HAP-1 (cell line): ENCODE results near the gene OTOGL.
A peak's percentile ranks its signal among the peaks of the same experiment; 100 is the strongest.

ENCODE experiments used
- DNase-seq, 2 experiments: peaks; one replicate each; pipeline ENCODE4 v3.0.0-alpha.2; 2016 to 2020; ENCODE audit warnings: low spot score in 2 of 2
- H3K27me3 ChIP-seq: fragments of 250-450 bp; sonication (Bioruptor Pico); 2 replicates; pipeline ENCODE4 v1.5.1; 2020; ENCODE audit warnings: low read depth, mild to moderate bottlenecking, moderate library complexity
- H3K36me3 ChIP-seq: fragments of 250-450 bp; sonication (Bioruptor Pico); replicated peaks from 2 replicates; pipeline ENCODE4 v1.5.1; 2020; ENCODE audit warnings: mild to moderate bottlenecking
- H3K4me1 ChIP-seq: fragments of 250-450 bp; sonication (Bioruptor Pico); 2 replicates; pipeline ENCODE4 v1.5.1; 2020; ENCODE audit warnings: mild to moderate bottlenecking
- H3K4me3 ChIP-seq: fragments of 250-450 bp; sonication (Bioruptor Pico); 2 replicates; pipeline ENCODE4 v1.5.1; 2020; ENCODE audit warnings: mild to moderate bottlenecking, moderate library complexity
- H3K9me3 ChIP-seq: fragments of 250-450 bp; sonication (Bioruptor Pico); 2 replicates; pipeline ENCODE4 v1.5.1; 2020; ENCODE audit warnings: mild to moderate bottlenecking, moderate library complexity
- in situ Hi-C: fragments of 300-500 bp; cut with MboI; formaldehyde crosslinking; loops from 3 replicates; pipeline ENCODE4 v1.14.3; 2020; ENCODE audit warnings: low sequenced_read_pairs, inconsistent platforms, mixed read lengths

The OTOGL gene

GRCh38 chr12:80264386-80264785 is 165.0 kb downstream of the OTOGL start:
- Histone ChIP-seq H3K36me3 (no peaks in the 10 kb centered on the region), H3K27me3 (peaks cover 15% of the 10 kb centered on the region), H3K4me3 (no peak overlapping the region), H3K9me3 (no peaks in the 10 kb centered on the region), H3K4me1 (no peaks in the 10 kb centered on the region)
- in situ Hi-C loops: no loop called here
- DNase-seq: no peak

GRCh38 chr12:80264891-80265290 is 165.6 kb downstream of the OTOGL start:
- Histone ChIP-seq H3K4me1 (no peaks in the 10 kb centered on the region), H3K27me3 (peaks cover 15% of the 10 kb centered on the region), H3K36me3 (no peaks in the 10 kb centered on the region), H3K9me3 (no peaks in the 10 kb centered on the region), H3K4me3 (no peak overlapping the region)
- in situ Hi-C loops: no loop called here
- DNase-seq: no peak

DNA sequence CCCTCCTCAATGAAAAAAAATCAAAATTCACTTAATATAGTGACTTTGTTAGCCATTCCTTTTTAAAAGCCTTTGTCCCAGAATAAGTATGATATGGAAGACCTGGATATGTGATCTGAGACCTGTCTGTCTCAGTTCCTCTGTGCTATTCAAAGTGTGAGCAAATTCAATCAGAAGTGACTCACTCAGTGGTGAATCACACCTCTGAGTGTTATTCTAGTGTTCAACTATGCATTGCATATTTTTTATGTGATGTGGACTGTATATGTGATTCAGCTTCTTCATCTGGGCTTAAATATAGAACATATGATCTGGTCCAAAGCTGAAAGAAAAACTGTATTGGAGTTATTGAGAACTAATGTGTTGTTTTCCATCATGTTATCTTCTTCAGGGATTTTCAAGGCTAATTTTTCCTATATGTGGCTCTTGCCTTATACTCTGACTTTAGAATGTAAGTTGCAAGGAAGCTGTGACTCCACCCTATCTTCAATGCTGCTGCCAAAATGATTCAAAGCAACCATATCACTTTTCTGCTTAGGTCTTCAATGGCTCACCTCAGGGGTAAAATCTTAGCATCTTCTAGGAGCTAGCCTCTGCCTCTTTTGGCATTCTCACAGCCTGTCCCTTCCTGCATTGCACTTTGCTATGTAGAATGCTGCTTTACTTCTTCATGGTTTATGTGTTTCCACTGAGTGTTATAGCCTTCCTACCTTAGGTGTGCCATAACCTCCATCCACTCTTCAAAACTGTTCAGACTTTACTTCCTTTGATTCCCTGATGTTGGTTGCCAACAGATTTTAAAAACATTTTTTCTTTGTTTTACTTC is 169.8 kb downstream of the OTOGL start:
- no peaks in the 10 kb centered on the region for H3K36me3 ChIP-seq
- H3K27me3 ChIP-seq: peaks cover 3% of the 10 kb centered on the region
- in situ Hi-C loops: no loop called here
- no peaks in the 10 kb centered on the region for H3K4me1 ChIP-seq
- no peak for DNase-seq
- no peak overlapping the region for H3K4me3 ChIP-seq
- H3K9me3 ChIP-seq: no peaks in the 10 kb centered on the region

DNA sequence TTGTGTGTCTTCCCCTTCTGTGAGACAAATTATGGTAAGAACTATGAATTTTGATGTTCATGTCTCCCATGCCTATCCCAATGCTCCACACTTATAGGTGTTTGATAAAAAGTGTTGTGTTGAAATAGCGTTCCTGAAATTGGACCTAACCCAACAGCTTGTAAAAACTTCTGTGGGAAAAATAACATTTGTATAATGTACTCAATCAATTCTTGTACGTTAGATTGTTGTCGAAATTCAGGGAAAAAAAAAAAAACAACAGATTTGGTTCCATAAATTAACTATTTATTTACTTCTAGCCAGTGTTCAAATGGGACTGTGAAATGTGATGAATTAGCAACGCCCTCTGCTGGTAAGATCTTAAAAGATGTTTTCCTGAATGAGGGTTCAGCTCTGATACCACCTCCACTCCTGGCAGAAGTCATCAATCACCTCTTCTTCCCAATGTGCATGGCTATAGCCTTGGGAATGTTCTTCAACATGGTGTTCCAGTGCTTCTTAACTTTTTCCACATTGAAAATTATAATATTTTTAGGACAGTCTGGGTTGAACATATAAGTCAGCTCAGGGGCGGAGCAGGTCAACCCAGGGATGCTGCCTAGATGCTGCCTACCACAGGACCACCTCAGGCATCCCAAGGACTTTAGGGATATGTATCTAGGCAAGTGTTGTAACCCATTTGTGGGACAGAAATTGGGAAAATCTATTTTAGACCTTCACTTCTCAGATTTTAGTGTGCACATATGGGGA is 170.6 kb downstream of the OTOGL start:
- Histone ChIP-seq H3K4me3 (no peak overlapping the region), H3K4me1 (no peaks in the 10 kb centered on the region), H3K9me3 (no peaks in the 10 kb centered on the region), H3K27me3 (no peaks in the 10 kb centered on the region; the same call in 1 of the 2 replicates), H3K36me3 (no peaks in the 10 kb centered on the region)
- DNase-seq: peak; percentile 27 to 34
- in situ Hi-C loops: no loop called here

GRCh38 chr12:80271780-80272179 is 172.4 kb downstream of the OTOGL start:
- Histone ChIP-seq H3K36me3 (no peaks in the 10 kb centered on the region), H3K9me3 (no peaks in the 10 kb centered on the region), H3K4me3 (no peak overlapping the region), H3K27me3 (no peaks in the 10 kb centered on the region; the same call in 1 of the 2 replicates), H3K4me1 (no peaks in the 10 kb centered on the region)
- in situ Hi-C loops: no loop called here
- no peak for DNase-seq

- in situ Hi-C loops: no loop called here
- no peaks in the 10 kb centered on the region for H3K27me3 ChIP-seq
- no peaks in the 10 kb centered on the region for H3K36me3 ChIP-seq
- H3K9me3 ChIP-seq: no peaks in the 10 kb centered on the region
- DNase-seq: no peak
- H3K4me3 ChIP-seq: no peak overlapping the region
- H3K4me1 ChIP-seq: no peaks in the 10 kb centered on the region
Observed at GRCh38 chr12:80272387-80272915, 173.1 kb downstream of the OTOGL start.

- Histone ChIP-seq H3K4me1 (no peaks in the 10 kb centered on the region), H3K4me3 (no peak overlapping the region), H3K36me3 (no peaks in the 10 kb centered on the region), H3K27me3 (no peaks in the 10 kb centered on the region), H3K9me3 (no peaks in the 10 kb centered on the region)
- in situ Hi-C loops: no loop called here
- no peak for DNase-seq
Observed at GRCh38 chr12:80273144-80273543, 173.8 kb downstream of the OTOGL start.

DNA sequence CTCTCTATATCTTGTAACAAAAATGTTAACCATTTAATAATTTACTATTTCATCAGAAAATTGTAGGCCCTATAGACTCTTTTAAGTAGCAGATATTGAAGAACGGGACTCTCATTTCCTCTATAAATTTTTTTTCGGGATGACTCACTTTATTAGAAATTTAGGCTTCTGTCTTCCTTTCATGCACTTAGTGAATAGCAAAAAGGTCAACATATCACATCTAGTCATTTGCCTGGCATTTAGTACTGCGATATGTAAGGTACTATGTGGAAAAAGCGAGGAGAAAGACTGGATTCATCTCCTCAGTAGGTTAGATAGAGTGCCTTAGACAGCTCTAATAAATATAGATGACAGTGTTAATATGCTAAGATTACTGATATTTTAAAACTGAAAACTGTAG is 178.4 kb downstream of the OTOGL start:
- H3K4me3 ChIP-seq: no peak overlapping the region
- in situ Hi-C loops: no loop called here
- no peak for DNase-seq
- no peaks in the 10 kb centered on the region for H3K9me3 ChIP-seq
- H3K27me3 ChIP-seq: no peaks in the 10 kb centered on the region
- H3K36me3 ChIP-seq: no peaks in the 10 kb centered on the region
- no peaks in the 10 kb centered on the region for H3K4me1 ChIP-seq

DNA sequence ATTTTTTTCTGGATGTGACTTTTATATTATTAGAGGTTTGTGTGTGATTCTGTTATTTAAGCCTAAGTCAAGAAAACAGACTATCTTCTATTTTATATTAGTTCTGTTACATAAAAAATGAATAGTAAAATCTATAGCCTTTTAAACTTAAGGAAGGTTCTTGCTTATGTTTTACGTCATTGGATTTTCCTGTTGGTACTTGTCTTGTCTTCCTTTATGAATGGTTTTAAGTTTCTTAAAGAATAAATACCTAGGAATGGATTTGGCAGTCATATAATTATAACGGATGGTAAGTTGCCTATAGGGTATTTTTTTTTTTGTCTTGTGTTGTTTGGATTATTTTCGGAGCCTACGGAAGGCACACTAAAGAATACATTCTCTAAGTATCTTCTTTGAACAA is 182.9 kb downstream of the OTOGL start:
- Histone ChIP-seq H3K36me3 (no peaks in the 10 kb centered on the region), H3K4me1 (no peaks in the 10 kb centered on the region), H3K4me3 (no peak overlapping the region), H3K9me3 (no peaks in the 10 kb centered on the region), H3K27me3 (no peaks in the 10 kb centered on the region)
- no peak for DNase-seq
- in situ Hi-C loops: no loop called here

- no peak overlapping the region for H3K4me3 ChIP-seq
- no peaks in the 10 kb centered on the region for H3K4me1 ChIP-seq
- H3K36me3 ChIP-seq: no peaks in the 10 kb centered on the region
- in situ Hi-C loops: no loop called here
- H3K27me3 ChIP-seq: no peaks in the 10 kb centered on the region
- H3K9me3 ChIP-seq: no peaks in the 10 kb centered on the region
- DNase-seq: no peak
Observed at GRCh38 chr12:80282761-80283160, 183.4 kb downstream of the OTOGL start.

GRCh38 chr12:80291108-80291754 is 191.9 kb downstream of the OTOGL start:
- Histone ChIP-seq H3K36me3 (no peaks in the 10 kb centered on the region), H3K27me3 (no peaks in the 10 kb centered on the region), H3K4me3 (no peak overlapping the region), H3K4me1 (no peaks in the 10 kb centered on the region), H3K9me3 (no peaks in the 10 kb centered on the region)
- in situ Hi-C loops: no loop called here
- DNase-seq: no peak

DNA sequence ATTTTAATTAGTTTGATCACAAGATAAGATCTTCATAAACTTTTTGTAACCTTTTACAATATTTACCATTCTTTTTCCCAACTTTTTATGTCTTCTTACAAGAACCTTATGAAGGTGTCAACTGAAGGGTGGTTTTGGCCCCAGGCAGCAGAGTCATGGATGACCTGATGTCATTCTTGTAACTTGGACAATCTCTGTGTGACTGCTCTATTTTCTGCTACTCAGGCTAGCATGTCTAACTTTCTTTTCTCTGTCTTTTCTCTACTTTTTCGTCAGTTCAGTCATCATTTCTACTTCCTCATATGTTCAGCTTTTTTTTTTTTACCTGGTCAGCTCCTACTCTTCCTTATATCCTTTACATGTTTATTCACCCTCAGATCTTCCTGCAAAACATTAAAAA is 194.0 kb downstream of the OTOGL start:
- Histone ChIP-seq H3K9me3 (no peaks in the 10 kb centered on the region), H3K27me3 (no peaks in the 10 kb centered on the region), H3K4me1 (no peaks in the 10 kb centered on the region), H3K4me3 (no peak overlapping the region), H3K36me3 (no peaks in the 10 kb centered on the region)
- no peak for DNase-seq
- in situ Hi-C loops: no loop called here

- Histone ChIP-seq H3K4me1 (no peaks in the 10 kb centered on the region), H3K36me3 (no peaks in the 10 kb centered on the region), H3K9me3 (no peaks in the 10 kb centered on the region), H3K27me3 (no peaks in the 10 kb centered on the region), H3K4me3 (no peak overlapping the region)
- in situ Hi-C loops: no loop called here
- DNase-seq: no peak
Observed at GRCh38 chr12:80293759-80294158, 194.4 kb downstream of the OTOGL start.

- Histone ChIP-seq H3K4me1 (no peaks in the 10 kb centered on the region), H3K4me3 (no peak overlapping the region), H3K9me3 (no peaks in the 10 kb centered on the region), H3K36me3 (no peaks in the 10 kb centered on the region), H3K27me3 (no peaks in the 10 kb centered on the region)
- in situ Hi-C loops: no loop called here
- no peak for DNase-seq
Observed at GRCh38 chr12:80299219-80299618, 199.9 kb downstream of the OTOGL start.
